ENCODE data around the gene MSI2. TPM values are rescaled to one million over a fixed set of nuclear protein-coding genes. Genes with fewer than 3 reads are reported as not detected.

MSI2 gene
- total RNA-seq, 6 experiments from 2014 or later: 12.0 to 22.6 (median 19.4) TPM

DNA sequence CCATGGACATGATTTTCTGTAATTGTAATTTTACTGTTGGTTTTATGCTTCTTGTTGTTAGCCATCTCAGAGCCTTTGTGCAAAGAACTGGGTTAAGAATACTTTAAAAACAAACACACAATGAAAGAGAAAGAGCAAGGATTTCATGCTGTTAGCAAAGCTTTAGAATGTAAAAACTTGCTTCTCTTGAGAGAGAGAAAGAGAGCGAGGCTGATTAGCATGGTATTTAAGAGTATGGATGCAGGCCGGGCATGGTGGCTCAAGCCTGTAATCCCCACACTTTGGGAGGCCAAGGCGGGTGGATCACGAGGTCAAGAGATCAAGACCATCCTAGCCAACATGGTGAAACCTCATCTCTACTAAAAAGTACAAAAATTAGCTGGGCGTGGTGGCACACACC is 76.2 kb downstream of the MSI2 start:
- TF ChIP-seq POLR2A (IDR thresholded peaks at IDR 0.05): no peak
- TF ChIP-seq, protein P1, sequence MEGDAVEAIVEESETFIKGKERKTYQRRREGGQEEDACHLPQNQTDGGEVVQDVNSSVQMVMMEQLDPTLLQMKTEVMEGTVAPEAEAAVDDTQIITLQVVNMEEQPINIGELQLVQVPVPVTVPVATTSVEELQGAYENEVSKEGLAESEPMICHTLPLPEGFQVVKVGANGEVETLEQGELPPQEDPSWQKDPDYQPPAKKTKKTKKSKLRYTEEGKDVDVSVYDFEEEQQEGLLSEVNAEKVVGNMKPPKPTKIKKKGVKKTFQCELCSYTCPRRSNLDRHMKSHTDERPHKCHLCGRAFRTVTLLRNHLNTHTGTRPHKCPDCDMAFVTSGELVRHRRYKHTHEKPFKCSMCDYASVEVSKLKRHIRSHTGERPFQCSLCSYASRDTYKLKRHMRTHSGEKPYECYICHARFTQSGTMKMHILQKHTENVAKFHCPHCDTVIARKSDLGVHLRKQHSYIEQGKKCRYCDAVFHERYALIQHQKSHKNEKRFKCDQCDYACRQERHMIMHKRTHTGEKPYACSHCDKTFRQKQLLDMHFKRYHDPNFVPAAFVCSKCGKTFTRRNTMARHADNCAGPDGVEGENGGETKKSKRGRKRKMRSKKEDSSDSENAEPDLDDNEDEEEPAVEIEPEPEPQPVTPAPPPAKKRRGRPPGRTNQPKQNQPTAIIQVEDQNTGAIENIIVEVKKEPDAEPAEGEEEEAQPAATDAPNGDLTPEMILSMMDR (IDR thresholded peaks at IDR 0.05): no peak
- peaks cover 0 to 3% (median 0%) of the 10 kb centered on the region in 4 donors for H3K4me1 ChIP-seq
- DNase-seq (no peak), ATAC-seq (no peak)
- H3K4me3 ChIP-seq: no peak overlapping the region
- intact Hi-C loops (cut with DNase I): no loop called here
- no peaks in the 10 kb centered on the region for H3K27me3 ChIP-seq
- 98% methylated on average over 5 of the region's 5 CpGs for WGBS (ENCODE audit: insufficient coverage, low coverage, low lambda C conversion rate, missing lambda C conversion rate)
- H3K36me3 ChIP-seq: no peaks in the 10 kb centered on the region
- H3K9me3 ChIP-seq: no peaks in the 10 kb centered on the region
- H3K27ac ChIP-seq: no peak overlapping the region

DNA sequence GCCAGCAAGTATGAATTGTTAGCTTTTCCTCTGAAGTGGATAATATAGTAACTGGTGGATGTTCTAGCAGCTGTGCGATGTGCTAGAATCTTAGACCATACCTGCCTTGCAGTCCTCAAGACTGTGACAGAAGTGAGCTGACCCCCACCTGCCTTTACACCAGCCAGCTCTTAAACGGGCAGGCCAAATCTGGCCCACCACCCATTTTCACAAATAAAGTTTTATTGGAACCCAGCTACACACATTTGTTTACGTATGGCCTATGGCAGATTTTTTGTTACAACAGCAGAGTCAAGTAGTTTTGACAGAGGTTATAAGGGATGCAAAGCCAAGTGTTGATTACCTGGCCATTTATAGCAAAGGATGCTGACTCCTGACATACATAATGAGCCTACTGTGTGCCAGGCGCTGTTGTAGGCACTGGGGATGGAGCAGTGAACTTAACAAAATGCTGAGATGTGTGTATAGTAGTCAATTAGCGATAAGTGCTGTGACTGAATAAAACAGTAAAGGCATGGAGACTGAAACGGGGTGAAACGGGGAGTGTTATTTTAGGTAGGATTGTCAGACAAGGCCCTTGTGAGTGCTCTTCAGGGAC is 79.0 kb downstream of the MSI2 start:
- 87% methylated on average over 7 of the region's 7 CpGs for WGBS (ENCODE audit: insufficient coverage, low coverage, low lambda C conversion rate, missing lambda C conversion rate)
- Histone ChIP-seq H3K36me3 (no peaks in the 10 kb centered on the region), H3K9me3 (no peaks in the 10 kb centered on the region), H3K4me3 (no peak overlapping the region), H3K4me1 (no peaks in the 10 kb centered on the region), H3K27ac (no peak overlapping the region), H3K27me3 (no peaks in the 10 kb centered on the region)
- no peak for ATAC-seq
- TF ChIP-seq, protein P1 (IDR thresholded peaks at IDR 0.05): no peak
- no peak for TF ChIP-seq POLR2A (IDR thresholded peaks at IDR 0.05)
- DNase-seq: no peak
- intact Hi-C loops (cut with DNase I): no loop called here

DNA sequence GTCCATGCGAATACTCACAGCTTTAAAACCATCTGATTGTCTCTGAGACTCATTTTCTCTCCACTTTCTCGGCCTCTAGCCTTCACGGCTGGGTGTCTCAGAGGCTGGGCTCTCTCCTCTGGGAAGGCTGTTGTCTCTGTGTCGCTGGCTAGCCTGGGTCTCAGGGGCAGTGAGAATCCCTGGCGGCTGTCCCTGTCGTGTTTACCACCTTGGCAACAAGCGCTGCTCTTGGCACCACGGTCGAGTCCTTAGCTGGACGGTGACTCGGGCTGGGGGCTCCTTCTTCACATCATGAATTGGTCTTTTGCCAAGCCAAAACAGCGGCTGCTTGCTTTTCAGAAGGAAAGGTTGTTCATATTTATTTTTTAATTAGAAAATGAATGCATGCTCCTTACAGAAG is 81.1 kb downstream of the MSI2 start:
- H3K9me3 ChIP-seq: no peaks in the 10 kb centered on the region
- H3K36me3 ChIP-seq: no peaks in the 10 kb centered on the region
- no peak overlapping the region for H3K4me3 ChIP-seq
- peaks cover 0 to 8% (median 2%) of the 10 kb centered on the region in 4 donors for H3K4me1 ChIP-seq
- DNase-seq (peak in 1 of 3 donors; percentile 43), ATAC-seq (peak in 1 of 4 donors; percentile 35)
- no peaks in the 10 kb centered on the region for H3K27me3 ChIP-seq
- intact Hi-C loops (cut with DNase I): no loop called here
- no peak overlapping the region for H3K27ac ChIP-seq
- 56% methylated on average over 12 of the region's 12 CpGs for WGBS (ENCODE audit: insufficient coverage, low coverage, low lambda C conversion rate, missing lambda C conversion rate)
- TF ChIP-seq, protein P1 (IDR thresholded peaks at IDR 0.05): no peak
- no peak for TF ChIP-seq POLR2A (IDR thresholded peaks at IDR 0.05)

DNA sequence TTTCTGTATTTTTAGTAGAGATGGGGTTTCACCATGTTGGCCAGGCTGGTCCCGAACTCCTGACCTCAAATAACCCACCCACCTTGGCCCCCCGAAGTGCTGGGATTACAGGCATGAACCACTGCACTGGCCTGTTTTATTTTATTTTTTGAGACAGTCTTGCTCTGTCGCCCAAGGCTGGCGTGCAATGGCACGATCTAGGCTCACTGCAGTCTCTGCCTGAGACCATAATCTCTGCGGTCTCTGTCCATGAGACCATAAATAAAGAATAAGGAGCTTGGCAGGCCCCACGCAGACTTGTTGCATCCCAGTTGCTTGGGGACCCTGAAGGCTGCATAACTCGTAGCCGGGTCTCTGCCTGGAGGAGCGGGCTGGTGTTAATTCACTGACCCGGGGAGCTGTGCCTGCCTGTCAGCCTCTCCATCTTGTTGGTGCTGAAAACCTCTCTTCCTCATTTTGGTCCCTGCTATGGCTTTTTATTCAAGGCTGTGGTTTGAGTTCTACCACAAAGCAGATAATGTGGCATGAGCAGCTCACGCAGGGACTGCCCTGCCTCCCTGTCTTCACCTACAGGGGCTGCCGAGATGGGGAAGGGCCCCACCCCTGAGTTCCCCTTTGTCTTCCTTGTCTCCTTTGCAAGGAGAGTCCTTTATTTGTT is 82.1 kb downstream of the MSI2 start:
- no peaks in the 10 kb centered on the region for H3K27me3 ChIP-seq
- H3K4me3 ChIP-seq: no peak overlapping the region
- peaks cover 0 to 18% (median 7%) of the 10 kb centered on the region in 4 donors for H3K4me1 ChIP-seq
- H3K9me3 ChIP-seq: no peaks in the 10 kb centered on the region
- intact Hi-C loops (cut with DNase I): no loop called here
- H3K27ac ChIP-seq: no peak overlapping the region
- 75% methylated on average over 6 of the region's 13 CpGs for WGBS (ENCODE audit: insufficient coverage, low coverage, low lambda C conversion rate, missing lambda C conversion rate)
- DNase-seq: no peak
- no peak for TF ChIP-seq POLR2A (IDR thresholded peaks at IDR 0.05)
- TF ChIP-seq, protein P1 (IDR thresholded peaks at IDR 0.05): no peak
- no peaks in the 10 kb centered on the region for H3K36me3 ChIP-seq
- ATAC-seq: no peak

Measured in right lobe of liver (tissue), 6 donors.